Esophagus (tissue), 2 donors: ENCODE data around the gene HECTD4. TPM values are rescaled to one million over a fixed set of nuclear protein-coding genes. Genes with fewer than 3 reads are reported as not detected.
"Not testable (repeated sequence)": the region's sequence is repeated elsewhere in the genome, so short reads cannot be mapped to it uniquely, and the experiment has no call there.

Source experiments
- H3K27ac ChIP-seq, 2 donors: one replicate each; pipeline ENCODE4 v1.5.1; 2013; ENCODE audit warnings: low read depth in 2 of 2, mild to moderate bottlenecking in 2 of 2, inconsistent platforms in 1 of 2, low read length in 1 of 2, moderate library complexity in 1 of 2
- H3K27me3 ChIP-seq, 2 donors: one replicate each; pipeline ENCODE4 v1.6.1; 2013; ENCODE audit warnings: low read length in 2 of 2, control low read depth in 1 of 2, mild to moderate bottlenecking in 1 of 2; ENCODE audit not compliant: insufficient read depth in 2 of 2, control insufficient read depth in 1 of 2
- H3K36me3 ChIP-seq, 2 donors: one replicate each; pipeline ENCODE4 v1.6.1; 2013; ENCODE audit warnings: low read length in 1 of 2; ENCODE audit not compliant: control insufficient read depth in 2 of 2, insufficient read depth in 2 of 2
- H3K4me1 ChIP-seq, 2 donors: one replicate each; pipeline ENCODE4 v1.6.1; 2013; ENCODE audit warnings: low read length in 1 of 2; ENCODE audit not compliant: control insufficient read depth in 2 of 2, insufficient read depth in 2 of 2
- H3K4me3 ChIP-seq, 2 donors: one replicate each; pipeline ENCODE4 v1.5.1; 2013; ENCODE audit warnings: low read length in 2 of 2, mild to moderate bottlenecking in 2 of 2, low read depth in 1 of 2, moderate library complexity in 1 of 2
- H3K9me3 ChIP-seq, 2 donors: one replicate each; pipeline ENCODE4 v1.6.1; 2013; ENCODE audit warnings: mild to moderate bottlenecking in 2 of 2, low read depth in 1 of 2, low read length in 1 of 2, moderate library complexity in 1 of 2; ENCODE audit not compliant: control insufficient read depth in 2 of 2, insufficient read depth in 1 of 2
- WGBS, 2 donors: extraction: QIAGEN DNeasy Blood & Tissue Kit; methylation state at CpG; one replicate each; pipeline ENCODE4 v1.1.7; 2013; 5-methylcytosine and 5-hydroxymethylcytosine counted together
- polyA plus RNA-seq, 2 donors: library from polyadenylated mRNA; stranded (reverse); fragments of 200-250 nt; gene quantifications; one replicate each; pipeline ENCODE4 v1.2.3, GENCODE V29; 2013
- donor health status: healthy with polysubstance abuse.
- donor health status: Bipolar disorder and iron deficiency.

The HECTD4 gene
- polyA plus RNA-seq, 2 donors = 10.7 to 29.0 TPM

DNA sequence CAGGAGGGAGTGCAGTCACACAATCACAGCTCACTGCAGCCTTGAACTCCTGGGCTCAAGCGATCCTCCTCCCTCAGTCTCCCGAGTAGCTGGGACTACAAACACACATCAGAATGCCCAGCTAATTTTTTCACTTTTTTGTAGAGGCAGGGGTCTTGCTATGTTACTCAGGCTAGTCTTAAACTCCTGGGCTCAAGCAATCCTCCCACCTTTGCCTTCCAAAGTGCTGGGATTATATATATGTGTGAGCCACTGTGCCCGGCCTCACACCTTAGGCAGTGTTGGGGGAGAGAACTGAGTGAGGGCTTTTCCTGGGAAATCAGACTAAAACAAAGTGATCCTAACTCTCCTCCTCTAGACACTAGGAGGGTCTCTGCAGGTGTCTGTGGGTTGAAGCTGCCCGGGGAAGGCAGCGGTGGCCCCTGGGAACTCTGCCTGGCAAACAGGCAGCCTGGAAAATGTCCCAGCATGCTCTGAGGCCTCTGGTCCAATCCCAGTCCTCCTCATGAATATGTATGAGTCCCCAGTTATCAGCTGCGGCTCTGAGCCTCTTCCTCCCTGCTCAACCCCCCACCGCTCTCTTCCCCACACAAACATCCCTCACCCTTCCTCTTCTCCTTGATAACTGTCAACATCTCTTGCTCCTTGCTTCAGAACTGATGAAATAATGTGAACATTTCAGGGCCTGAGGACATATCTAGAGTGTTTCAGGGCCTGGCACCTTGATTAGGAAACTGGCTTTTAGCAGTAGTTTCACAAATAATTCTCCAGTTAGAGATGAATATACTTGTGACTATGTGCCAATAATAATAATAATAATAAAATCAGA, 265.8 kb downstream of the HECTD4 start:
- WGBS, 2 donors = 40 to 50% methylated on average over 7 of the region's 7 CpGs
- Histone ChIP-seq H3K4me3 (no peak overlapping the region), H3K27ac (peak overlapping the region; percentile 47 to 48), H3K36me3 (no peaks in the 10 kb centered on the region), H3K27me3 (no peaks in the 10 kb centered on the region), H3K4me1 (peaks cover 0 to 5% of the 10 kb centered on the region in 2 donors), H3K9me3 (no peaks in the 10 kb centered on the region)

DNA sequence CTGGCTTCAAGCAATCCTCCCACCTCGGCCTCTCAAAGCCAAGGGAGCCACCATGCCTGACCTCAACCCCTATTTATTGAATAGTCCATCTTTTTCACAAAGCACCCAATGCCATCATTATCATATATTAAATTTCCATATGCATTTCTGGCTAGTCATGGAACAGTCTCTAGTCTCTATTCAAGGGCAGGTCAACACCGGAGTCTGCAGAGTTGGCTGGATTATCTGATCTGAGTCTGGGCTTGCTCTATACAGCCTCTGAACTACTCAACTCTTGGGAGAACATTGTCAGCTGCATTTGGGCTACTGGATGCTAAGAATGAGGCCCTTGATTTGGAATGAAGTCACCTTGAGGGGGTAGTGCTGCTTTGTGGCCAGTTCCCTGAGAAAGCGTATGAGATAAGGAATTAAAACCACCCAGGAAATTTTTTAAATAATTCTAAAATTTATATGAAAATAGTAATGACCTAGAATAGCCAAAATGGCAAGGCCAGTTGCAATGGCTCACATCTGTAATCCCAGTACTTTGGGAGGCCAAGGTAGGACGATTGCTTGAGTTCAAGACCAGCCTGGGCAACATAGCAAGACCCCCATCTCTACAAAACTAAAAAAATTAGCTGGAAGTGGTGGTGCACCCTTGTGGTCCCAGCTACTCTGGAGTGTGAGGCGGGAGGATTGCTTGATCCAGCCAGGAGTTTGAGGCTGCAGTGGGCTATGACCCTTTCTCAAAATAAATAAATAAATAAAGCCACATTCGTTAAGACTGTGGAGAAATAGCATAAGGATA, 266.8 kb downstream of the HECTD4 start:
- no peak overlapping the region for H3K4me3 ChIP-seq
- peak overlapping the region; percentile 36 to 37 for H3K27ac ChIP-seq
- H3K4me1 ChIP-seq = peaks cover 0 to 5% of the 10 kb centered on the region in 2 donors
- H3K27me3 ChIP-seq = no peaks in the 10 kb centered on the region
- WGBS, 2 donors = 66 to 76% methylated on average over 6 of the region's 6 CpGs
- H3K9me3 ChIP-seq = no peaks in the 10 kb centered on the region
- no peaks in the 10 kb centered on the region for H3K36me3 ChIP-seq

DNA sequence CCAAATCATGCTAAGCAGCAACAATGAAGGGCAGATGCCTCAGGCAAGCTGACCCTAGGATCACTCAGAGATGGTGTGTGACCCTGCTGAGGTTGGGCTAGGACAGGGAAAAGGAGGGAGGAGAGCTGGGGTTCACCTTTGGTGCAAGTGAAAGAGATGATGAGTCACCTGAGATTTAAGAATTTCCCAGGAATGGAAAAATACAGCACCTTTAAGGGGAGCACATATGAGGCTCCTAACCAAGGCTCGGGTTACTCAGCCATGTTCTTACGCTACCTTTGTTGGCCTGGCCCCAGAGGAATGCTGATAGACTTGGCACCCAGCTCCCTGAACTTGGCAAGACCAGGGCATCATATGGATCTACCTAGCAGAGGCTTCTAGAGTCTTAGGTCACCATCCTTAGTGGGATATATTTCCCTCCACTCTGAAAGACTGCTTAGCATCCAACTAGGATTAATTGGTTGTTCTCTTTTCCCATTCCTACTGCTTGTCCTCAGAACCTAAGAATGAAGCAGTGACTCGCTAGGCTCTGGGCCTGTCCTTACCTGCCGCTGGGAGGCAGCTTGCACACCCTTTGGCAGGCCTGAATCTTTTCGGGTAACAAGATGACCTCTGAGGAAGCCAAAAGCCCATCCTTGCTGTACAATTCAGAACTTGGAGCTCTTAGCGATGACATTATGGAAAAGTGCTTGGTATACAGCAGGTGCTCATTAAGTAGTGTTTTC, 269.7 kb downstream of the HECTD4 start:
- Histone ChIP-seq H3K27ac (peak overlapping the region; percentile 83 to 86), H3K9me3 (no peaks in the 10 kb centered on the region), H3K4me1 (peaks cover 0 to 7% of the 10 kb centered on the region in 2 donors), H3K36me3 (no peaks in the 10 kb centered on the region), H3K4me3 (no peak overlapping the region), H3K27me3 (no peaks in the 10 kb centered on the region)
- 54 to 70% methylated on average over 6 of the region's 6 CpGs for WGBS, 2 donors

DNA sequence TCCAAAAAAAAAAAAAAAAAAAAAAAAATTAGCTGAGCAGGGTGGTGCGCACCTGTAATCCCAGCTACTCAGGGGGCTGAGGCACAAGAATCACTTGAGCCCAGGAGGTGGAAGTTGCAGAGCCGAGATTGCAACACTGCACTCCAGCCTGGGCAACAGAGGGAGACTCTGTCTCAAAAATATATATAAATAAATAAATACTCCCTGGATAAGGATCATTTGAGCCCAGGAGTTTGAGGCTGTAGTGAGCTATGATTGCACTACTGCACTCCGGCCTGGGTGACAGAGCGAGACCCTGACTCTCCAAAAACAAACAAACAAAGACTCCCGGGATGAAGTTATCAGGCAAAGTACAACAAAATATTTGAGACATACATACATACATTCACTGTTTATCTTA, 270.3 kb downstream of the HECTD4 start:
- 53 to 63% methylated on average over 5 of the region's 5 CpGs for WGBS, 2 donors
- Histone ChIP-seq H3K27me3 (no peaks in the 10 kb centered on the region), H3K36me3 (no peaks in the 10 kb centered on the region), H3K4me3 (no peak overlapping the region), H3K9me3 (no peaks in the 10 kb centered on the region), H3K27ac (peak overlapping the region; percentile 83 to 86), H3K4me1 (peaks cover 0 to 8% of the 10 kb centered on the region in 2 donors)

DNA sequence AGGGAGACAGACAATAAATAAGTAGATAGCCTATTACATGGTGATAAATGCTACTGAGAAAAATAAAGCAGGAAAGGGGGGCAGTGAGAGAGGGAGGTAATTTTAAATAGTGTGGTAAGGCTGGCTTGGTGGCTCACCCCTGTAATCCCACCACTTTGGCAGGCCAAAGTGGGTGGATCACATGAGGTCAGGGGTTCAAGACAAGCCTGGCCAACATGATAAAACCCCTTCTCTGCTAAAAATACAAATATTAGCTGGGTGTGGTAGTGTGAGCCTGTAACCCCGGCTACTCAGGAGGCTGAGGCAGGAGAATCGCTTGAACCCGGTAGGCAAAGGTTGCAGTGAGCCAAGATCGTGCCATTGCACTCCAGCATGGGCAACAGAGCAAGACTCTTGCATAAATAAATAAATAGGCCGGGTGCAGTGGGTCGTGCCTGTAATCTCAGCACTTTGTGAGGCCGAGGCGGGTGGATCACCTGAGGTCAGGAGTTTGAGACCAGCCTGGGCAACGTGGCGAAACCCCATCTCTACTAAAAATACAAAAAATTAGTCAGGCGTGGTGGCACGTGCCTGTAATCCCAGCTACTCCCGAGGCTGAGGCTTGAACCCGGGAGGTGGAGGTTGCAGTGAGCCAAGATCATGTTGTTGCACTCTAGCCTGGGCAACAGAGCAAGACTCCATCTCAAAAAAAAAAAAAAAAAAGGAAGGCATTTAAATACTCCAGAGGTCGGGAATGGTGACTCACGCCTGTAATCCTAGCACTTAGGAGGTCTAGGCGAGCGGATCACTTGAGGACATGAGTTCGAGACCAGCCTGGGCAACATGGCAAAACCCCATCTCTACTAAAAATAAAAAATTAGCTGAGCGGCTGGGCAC, 271.2 kb downstream of the HECTD4 start:
- H3K27me3 ChIP-seq, H3K4me1 ChIP-seq, H3K9me3 ChIP-seq, H3K4me3 ChIP-seq, H3K36me3 ChIP-seq: not testable (repeated sequence)
- peak overlapping the region; percentile 36 to 72 for H3K27ac ChIP-seq
- WGBS, 2 donors = 72 to 76% methylated on average over 20 of the region's 20 CpGs

Other genes with a start within 250 kb of the HECTD4 start
- gene RPL6, start 27.2 kb upstream of the HECTD4 start, polyA plus RNA-seq = 1,000 to 10,000 TPM; 2,146 to 2,199 TPM
- gene PTPN11, start 36.5 kb upstream of the HECTD4 start, polyA plus RNA-seq = 10 to 100 TPM; 13.4 to 17.7 TPM